ENCODE results near the gene GSTO2. TPM values are rescaled to one million over a fixed set of nuclear protein-coding genes. Genes with fewer than 3 reads are reported as not detected.

Gene GSTO2
- total RNA-seq, 2 experiments from 2014 or later: 1.6 TPM

DNA sequence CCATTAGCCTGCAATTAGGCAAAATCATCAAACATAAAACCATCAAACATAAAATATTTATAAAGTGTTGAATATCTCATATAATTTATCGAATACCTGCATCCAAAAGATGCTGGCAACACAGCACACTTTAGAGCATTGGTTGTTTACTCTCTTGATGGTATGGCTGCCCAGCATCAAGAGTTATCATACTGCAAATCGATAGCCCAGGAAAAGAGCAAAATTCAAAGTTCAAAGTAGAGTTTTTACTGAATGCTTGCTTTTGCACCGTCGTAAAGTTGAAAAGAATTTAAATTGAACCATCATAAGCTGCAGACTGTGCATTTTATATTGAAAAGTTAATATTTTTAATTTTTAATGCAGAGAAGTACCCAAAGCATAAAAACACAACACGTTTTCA, 4.2 kb upstream of the GSTO2 start:
- Histone ChIP-seq H3K79me2 (ENCODE audit: insufficient read depth, low read depth, low read length) (peaks cover 58% of the 10 kb centered on the region), H2AFZ (ENCODE audit: low read length) (no peak overlapping the region), H3K4me3 (ENCODE audit: low read depth, low read length, poor library complexity, severe bottlenecking) (no peak overlapping the region), H3K4me2 (ENCODE audit: low read length) (no peak overlapping the region), H3K4me1 (ENCODE audit: insufficient read depth, low read length, poor library complexity, severe bottlenecking) (peaks cover 16% of the 10 kb centered on the region), H3K9me2 (ENCODE audit: insufficient read depth, low read length) (no peaks in the 10 kb centered on the region), H3K9me3 (ENCODE audit: low read length) (no peaks in the 10 kb centered on the region), H3K36me3 (ENCODE audit: insufficient read depth, low read length) (peaks cover 51% of the 10 kb centered on the region), H3K27ac (ENCODE audit: low read depth, low read length, poor library complexity, severe bottlenecking) (no peak overlapping the region), H4K20me1 (ENCODE audit: insufficient read depth, low read length) (peaks cover 32% of the 10 kb centered on the region; the same call in 1 of the 2 replicates)
- TF ChIP-seq, protein P1, sequence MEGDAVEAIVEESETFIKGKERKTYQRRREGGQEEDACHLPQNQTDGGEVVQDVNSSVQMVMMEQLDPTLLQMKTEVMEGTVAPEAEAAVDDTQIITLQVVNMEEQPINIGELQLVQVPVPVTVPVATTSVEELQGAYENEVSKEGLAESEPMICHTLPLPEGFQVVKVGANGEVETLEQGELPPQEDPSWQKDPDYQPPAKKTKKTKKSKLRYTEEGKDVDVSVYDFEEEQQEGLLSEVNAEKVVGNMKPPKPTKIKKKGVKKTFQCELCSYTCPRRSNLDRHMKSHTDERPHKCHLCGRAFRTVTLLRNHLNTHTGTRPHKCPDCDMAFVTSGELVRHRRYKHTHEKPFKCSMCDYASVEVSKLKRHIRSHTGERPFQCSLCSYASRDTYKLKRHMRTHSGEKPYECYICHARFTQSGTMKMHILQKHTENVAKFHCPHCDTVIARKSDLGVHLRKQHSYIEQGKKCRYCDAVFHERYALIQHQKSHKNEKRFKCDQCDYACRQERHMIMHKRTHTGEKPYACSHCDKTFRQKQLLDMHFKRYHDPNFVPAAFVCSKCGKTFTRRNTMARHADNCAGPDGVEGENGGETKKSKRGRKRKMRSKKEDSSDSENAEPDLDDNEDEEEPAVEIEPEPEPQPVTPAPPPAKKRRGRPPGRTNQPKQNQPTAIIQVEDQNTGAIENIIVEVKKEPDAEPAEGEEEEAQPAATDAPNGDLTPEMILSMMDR (conservative IDR thresholded peaks at IDR 0.05; ENCODE audit: low read length): no peak
- no peak for TF ChIP-seq EZH2phosphoT487 (IDR thresholded peaks at IDR 0.05; ENCODE audit: borderline replicate concordance, low read depth, low read length)
- intact Hi-C loops (cut with micrococcal nuclease; ENCODE audit: unreplicated experiment): loop anchor here (5.0 kb wide), 2 partner anchors 142 to 297 kb away; partner anchors contain the start of genes SFR1 and SLK
- no TSS peak for BruUV-seq (replicated peaks)
- POLR2A ChIA-PET: interaction anchor here (1.4 kb wide), 1 partner anchor 11 kb away, joined by 5 read pairs; no protein-coding TSS in a partner anchor
- DNase-seq (ENCODE audit: low spot score): no peak
- CTCF ChIA-PET (ENCODE audit: unreplicated experiment): no interaction called here

DNA sequence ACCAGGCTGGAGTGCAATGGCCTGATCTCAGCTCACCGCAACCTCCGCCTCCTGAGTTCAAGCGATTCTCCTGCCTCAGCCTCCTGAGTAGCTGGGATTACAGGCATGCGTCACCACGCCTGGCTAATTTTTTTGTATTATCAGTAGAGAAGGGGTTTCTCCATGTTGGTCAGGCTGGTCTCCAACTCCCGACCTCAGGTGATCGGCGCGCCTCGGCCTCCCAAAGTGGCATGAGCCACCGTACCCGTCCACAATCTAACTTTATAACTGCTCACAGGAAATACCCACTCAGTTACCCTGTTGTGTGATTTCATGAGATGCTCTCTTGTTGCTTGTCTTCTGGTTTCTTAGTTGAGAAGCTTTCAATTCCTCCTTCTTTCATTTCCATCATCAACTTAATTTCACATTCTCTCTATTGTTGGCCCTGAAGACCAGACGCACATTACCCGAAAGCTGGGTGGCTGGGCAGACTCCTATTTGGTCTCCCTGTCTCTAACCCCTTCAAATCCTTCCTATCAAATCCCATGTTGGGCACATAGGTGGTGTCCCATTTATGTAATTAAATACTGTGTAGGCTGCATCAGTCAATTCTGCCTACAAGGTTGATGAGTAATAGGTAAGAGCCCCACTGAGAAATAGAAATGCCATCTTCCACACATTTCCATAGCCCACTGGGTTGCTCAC, 1.1 kb upstream of the GSTO2 start:
- ChIA-PET POLR2A (interaction anchor here (0.6 to 1.8 kb wide), 5 partner anchors 11 to 754 kb away, joined by 3 to 7 read pairs (median 4); no protein-coding TSS in a partner anchor), CTCF (ENCODE audit: unreplicated experiment) (interaction anchor here (0.6 kb wide), 1 partner anchor 1092 kb away, joined by 3 read pairs; no protein-coding TSS in a partner anchor)
- Histone ChIP-seq H2AFZ (ENCODE audit: low read length) (peak overlapping the region; percentile 43; the same call in 1 of the 2 replicates), H3K9me2 (ENCODE audit: insufficient read depth, low read length) (no peaks in the 10 kb centered on the region), H3K4me2 (ENCODE audit: low read length) (peak overlapping the region; percentile 95), H3K4me3 (ENCODE audit: low read depth, low read length, poor library complexity, severe bottlenecking) (peak overlapping the region; percentile 88), H3K27ac (ENCODE audit: low read depth, low read length, poor library complexity, severe bottlenecking) (peak overlapping the region; percentile 47), H3K4me1 (ENCODE audit: insufficient read depth, low read length, poor library complexity, severe bottlenecking) (peaks cover 16% of the 10 kb centered on the region), H3K36me3 (ENCODE audit: insufficient read depth, low read length) (peaks cover 41% of the 10 kb centered on the region), H3K9me3 (ENCODE audit: low read length) (no peaks in the 10 kb centered on the region), H3K79me2 (ENCODE audit: insufficient read depth, low read depth, low read length) (peaks cover 58% of the 10 kb centered on the region), H4K20me1 (ENCODE audit: insufficient read depth, low read length) (peaks cover 30% of the 10 kb centered on the region; the same call in 1 of the 2 replicates)
- no peak for TF ChIP-seq EZH2phosphoT487 (IDR thresholded peaks at IDR 0.05; ENCODE audit: borderline replicate concordance, low read depth, low read length)
- TF ChIP-seq, protein P1 (conservative IDR thresholded peaks at IDR 0.05; ENCODE audit: low read length): no peak
- BruUV-seq (replicated peaks): no TSS peak
- peak; percentile 4 for DNase-seq (ENCODE audit: low spot score)
- intact Hi-C loops (cut with micrococcal nuclease; ENCODE audit: unreplicated experiment): loop anchor here (2.0 to 5.0 kb wide), 3 partner anchors 71 to 301 kb away; partner anchors contain the start of genes ITPRIP, SFR1 and SLK
